UCSD-AML1 (cell line): ENCODE measurements around the gene C14orf93.

Experiments used
- DNase-seq: peaks from one replicate; lab custom pipeline; 2025; ENCODE audit not compliant: unreplicated experiment; lab: John Stamatoyannopoulos, UW

C14orf93 gene

DNA sequence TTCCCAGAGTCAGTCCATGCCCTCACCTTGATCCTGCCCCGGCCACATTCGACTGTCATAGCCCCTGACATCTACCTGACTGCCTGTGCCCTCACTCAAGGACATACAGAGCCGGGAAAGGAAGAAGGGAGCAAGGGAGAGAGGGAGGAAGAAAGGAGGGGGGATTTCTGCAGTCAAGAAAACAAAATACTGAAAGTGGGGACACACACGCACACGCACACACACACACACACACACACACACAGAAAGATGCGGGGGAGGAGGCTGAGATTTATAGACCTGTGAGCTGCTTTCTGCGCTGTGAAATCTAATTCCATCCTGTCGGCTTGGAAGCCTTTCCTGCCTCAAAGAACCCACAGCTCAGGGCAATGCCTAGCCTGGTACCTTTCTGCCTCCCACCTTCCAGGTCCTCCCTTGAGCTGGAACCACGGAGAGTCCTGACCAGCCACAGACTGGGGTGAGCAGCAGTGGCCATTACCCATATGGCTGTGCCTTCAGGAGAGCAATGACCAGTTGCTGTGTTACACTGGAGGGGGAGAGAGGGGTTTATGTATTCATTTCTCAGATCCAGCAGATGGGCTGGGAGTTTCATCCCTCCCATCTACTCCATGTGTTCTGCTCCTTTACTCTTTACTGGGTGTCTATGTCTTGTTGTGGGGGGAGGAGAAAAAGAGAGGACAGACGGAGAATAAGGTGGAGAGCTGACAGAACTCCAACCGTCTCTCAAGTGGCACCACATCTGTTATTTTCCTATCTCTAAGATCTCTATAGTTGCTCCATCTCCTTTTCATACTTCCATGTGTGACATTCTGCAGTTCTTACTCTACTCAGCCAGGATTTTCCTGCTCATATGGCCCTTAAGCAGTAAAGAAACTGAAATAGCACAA, 12.9 kb downstream of the C14orf93 start:
- DNase-seq, result no peak

DNA sequence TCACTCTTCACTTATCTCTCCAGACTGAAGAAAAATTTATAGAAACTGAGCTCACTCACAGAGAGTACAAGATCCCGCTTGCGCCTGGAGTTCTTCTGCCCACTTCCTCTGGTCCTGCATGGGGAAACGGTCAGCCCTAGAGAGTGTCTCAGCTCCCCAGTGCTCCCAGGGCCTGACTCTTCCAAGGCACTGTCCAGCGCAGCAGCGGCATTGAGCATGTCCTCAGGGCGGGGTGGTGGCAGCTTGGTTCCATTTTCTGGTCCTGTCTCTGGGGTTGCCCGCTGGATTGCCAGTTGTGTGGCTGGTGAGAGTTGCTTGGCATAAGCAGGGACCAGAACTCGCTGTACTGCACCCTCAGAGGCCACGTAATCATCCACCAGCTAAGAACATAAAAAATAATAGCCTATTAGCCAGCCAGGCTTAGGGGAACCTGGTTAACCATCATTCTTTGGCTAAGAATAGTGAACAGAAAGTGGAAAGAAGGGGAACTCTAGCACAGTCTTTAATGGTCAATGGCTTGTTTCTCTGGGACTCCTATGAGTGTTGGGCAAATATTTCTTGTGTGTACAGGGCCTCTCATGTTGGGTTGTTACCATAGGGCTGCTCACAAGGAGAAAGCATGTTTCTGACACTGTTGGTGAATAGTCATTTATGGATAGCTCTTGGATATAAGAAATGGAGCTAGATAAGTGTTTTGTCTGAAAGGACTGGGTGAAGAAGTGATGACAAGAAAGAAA, 13.9 kb downstream of the C14orf93 start:
- DNase-seq, result no peak

- no peak for DNase-seq
Measured at GRCh38 chr14:22994762-22995275, 15.1 kb downstream of the C14orf93 start.

DNA sequence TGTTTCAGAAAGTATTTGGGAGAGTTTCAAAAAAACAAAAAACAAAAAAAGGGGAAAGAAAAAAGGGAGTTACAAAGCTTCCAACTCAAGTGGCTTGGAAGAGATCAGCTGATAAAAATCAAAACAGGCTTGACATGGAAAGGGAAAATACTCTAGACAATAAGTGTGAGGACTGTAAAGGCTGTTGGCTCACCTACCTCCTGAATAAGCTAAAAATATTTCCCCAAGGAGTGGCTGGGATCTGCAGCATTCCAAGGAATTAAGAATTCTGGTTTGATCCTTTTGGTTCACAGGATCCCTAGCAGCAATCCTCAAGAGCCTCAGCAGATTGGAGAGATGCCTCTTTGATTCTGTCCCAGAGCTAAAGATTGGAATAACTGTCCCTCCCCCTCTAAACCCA, 16.4 kb downstream of the C14orf93 start:
- no peak for DNase-seq

- no peak for DNase-seq
Measured at GRCh38 chr14:22991852-22992251, 18.1 kb downstream of the C14orf93 start.

- DNase-seq, result no peak
Measured at GRCh38 chr14:22987291-22987690, 22.7 kb downstream of the C14orf93 start.

- DNase-seq, result peak; percentile 77
Measured at GRCh38 chr14:22986508-22987054, 23.4 kb downstream of the C14orf93 start.

DNA sequence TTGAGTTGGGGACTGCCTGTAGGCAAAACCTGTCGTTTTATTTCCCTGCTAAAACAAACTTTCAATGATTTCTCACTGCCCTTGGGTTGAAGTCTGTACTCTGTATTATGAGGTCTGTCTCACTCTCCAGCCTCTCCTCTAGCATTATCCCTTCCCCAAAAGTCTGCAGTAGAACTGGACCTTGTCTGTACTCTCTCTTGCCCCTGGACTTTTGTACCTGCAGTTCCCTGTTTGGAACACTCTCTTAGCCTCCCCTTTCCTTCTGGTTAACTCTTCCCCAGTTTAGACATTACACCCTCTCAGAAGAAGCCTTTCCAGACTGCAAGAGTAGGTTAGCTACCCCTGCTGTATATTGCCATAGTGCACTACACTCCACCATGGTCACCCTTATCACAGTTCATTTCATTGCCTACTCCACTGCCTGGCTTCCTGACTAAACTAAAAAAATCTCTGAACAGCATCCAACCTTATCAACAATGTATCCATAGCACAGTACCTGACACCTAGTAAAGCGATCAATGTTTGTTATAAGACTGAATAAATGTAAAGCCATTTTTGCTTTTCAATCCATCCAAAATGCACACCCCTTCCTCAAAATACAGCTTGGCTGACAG, 23.9 kb downstream of the C14orf93 start:
- DNase-seq, result no peak

- no peak for DNase-seq
Measured at GRCh38 chr14:22984959-22985658, 24.8 kb downstream of the C14orf93 start.

DNA sequence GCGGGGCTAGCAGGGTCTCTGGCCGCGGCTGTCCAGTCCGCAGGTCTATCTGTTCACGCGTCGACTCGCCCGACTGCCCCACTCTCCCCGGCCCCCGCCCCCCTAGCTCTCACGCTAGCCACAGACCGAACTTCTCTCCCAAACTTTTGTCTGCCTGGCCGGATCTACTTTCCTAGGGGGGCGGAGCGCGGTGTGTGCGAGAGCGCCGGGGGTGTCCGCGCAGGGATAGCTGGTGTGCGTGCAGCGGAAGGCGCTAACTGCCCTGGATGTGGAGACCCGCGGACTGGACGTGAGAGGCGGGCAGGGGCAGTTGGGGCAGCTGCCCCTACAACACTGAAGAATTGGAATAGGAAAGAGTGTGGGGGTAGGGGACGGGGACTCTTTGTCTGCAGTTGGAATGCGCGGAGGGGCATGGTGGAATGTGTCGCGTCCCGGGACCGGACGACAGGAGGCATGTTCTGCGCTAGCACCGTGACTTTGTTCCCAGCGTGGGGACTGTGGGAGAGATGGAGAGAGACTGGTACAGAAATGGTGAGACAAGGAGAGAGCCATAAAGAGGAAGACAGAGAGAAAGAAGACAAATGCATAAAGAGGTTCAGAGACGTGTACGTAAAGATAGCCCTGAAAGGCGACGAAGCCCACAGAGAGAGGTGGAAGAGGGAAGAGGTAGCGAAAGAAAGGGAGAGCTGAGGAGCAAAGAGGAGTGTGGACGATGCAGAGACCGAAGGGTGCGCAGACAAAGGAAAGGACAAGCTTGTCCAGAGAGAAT, 27.3 kb downstream of the C14orf93 start, which contains the start of gene AJUBA:
TSS of gene AJUBA (minus strand) at position 75 of the 769 bp plus-strand sequence. CDS start 285 bp downstream, outside the sequence.
- peak; percentile 88 for DNase-seq

GRCh38 chr14:22981876-22982476, 28.0 kb downstream of the C14orf93 start:
- no peak for DNase-seq

DNA sequence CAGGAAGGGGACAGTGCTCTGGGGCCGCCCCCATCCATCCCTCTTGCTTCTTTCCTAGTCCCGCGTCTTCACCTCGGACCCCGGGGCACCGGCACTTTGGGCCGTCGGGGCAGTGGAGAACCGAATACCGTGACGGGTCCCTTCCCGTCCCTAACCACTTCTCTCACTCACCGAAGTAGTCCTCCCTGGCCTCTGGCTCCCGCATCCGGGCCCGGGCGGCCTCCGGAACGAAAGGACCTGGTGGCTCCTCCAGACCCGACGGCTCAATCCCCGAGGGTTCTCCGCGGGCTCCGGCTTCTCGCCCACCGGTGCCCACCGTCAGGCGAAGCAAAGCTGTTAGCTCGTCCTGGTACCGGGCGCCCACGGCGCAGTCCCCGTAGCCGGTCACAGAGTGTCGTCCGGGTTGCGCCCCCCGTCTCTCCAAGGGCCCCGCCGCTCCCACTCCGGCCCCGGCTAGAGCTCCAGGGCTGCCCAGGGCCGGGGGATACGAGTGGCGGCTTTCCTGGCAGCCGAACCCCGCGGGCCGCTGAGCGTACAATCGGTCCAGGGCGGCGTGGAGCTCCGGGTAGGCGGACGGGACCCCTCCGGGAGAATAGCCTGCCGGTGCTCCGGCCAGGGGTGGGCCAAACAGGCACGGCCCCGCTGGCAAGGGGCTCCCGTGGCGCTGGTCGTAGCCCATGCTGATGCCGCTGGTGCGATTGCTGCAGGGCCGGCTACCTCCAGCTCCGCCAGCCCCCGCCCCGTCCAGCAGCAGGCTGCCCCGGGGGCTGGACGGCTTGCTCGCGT, 28.7 kb downstream of the C14orf93 start:
- no peak for DNase-seq

GRCh38 chr14:22980672-22981089, 29.3 kb downstream of the C14orf93 start:
- no peak for DNase-seq

- DNase-seq, result no peak
Measured at GRCh38 chr14:22979748-22980392, 30.1 kb downstream of the C14orf93 start.

- no peak for DNase-seq
Measured at GRCh38 chr14:22978981-22979671, 30.8 kb downstream of the C14orf93 start.

GRCh38 chr14:22978487-22978837, 31.5 kb downstream of the C14orf93 start:
- DNase-seq, result no peak

DNA sequence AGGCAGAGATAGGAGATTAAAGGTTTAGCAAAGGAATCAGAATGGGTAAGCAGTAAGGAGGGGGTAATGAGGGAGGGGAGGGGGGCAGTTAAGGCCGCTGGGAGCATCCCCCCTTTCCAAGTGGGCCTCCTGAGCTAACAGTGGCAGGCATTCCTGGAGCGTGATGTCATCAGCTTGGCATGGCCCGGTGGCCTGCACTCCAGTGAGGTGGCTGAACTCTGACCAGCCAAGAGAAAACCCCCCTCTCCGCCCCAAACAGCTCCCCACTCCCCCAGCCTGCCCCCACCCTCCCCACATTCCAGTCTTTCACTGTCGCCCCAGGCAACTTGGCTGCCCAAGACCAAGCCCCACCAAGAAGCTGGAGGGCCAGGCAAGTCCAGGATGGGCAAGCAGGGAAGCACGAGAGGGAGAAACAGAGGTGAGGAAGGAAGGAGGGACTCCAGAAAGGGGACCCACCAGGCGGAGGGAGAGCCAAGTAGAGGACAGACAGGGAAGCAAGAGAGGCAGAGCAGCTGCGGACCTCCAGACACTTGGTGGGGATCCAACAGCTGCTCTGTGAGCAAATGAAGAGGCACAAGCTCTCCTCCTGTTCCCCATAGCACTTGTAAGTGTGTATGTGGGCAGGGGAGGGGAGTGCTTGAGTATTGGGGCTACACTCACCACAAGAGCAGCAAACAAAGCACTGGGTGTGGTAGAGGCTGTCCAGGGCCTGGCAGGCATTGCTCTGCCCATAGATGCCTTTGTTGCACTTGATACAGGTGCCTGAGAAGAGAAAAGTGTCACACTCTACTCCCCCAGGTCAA, 32.1 kb downstream of the C14orf93 start:
- no peak for DNase-seq
